Measurements from ENCODE around the gene DNAH6. TPM values are rescaled to one million over a fixed set of nuclear protein-coding genes. Genes with fewer than 3 reads are reported as not detected.

DNAH6 gene
- total and polyA plus RNA-seq, 2 of the 13 experiments (the other 11 are each of a cell fraction or from before 2014, with no cell fraction given), result 0.01 TPM; not detected in 1

DNA sequence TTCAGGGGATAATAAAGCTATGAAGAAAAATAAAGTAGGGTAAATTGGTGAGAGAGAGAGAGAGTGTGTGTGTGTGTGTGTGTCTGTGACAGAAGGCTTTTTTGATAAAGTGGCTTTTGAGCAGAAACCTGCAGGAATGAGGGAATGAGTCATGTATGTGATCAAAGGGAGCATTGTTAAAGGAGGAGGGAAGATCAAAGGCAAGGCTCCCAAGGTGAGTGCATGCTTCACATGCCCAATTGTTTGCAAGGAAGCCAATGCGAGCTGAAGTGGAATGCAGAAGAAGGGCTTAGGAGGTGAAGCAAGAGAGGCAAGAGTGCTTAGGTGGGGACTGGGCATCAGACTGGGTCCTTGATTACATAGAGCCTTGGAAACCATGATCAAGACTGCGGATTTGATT, 96.8 kb downstream of the DNAH6 start (continued):
- TF ChIP-seq ZNF136 (CRISPR knock-in tag; IDR thresholded peaks at IDR 0.05; ENCODE audit: low read depth) (no peak), ZIK1 (CRISPR knock-in tag; IDR thresholded peaks at IDR 0.05; ENCODE audit: borderline replicate concordance, low read depth) (no peak), HDAC2 (CRISPR knock-in tag; IDR thresholded peaks at IDR 0.05) (peak; percentile 65; the same call in 1 of the 2 replicates), SOX5 (CRISPR knock-in tag; IDR thresholded peaks at IDR 0.05; ENCODE audit: borderline replicate concordance) (peak; percentile 98), MIER3 (CRISPR knock-in tag; IDR thresholded peaks at IDR 0.05; ENCODE audit: borderline replicate concordance) (peak; percentile 73; the same call in 1 of the 2 replicates), BORCS8-MEF2B (CRISPR knock-in tag; IDR thresholded peaks at IDR 0.05) (no peak), SP1 (IDR thresholded peaks at IDR 0.05) (no peak), SP1 (CRISPR knock-in tag; IDR thresholded peaks at IDR 0.05) (no peak), ZSCAN20 (CRISPR knock-in tag; IDR thresholded peaks at IDR 0.05; ENCODE audit: borderline replicate concordance) (no peak), ZFYVE20 (CRISPR knock-in tag; IDR thresholded peaks at IDR 0.05; ENCODE audit: borderline replicate concordance, low read depth) (no peak), ZNF44 (CRISPR knock-in tag; IDR thresholded peaks at IDR 0.05) (no peak), NCOA2 (CRISPR knock-in tag; IDR thresholded peaks at IDR 0.05) (peak; percentile 82), SRY (CRISPR knock-in tag; IDR thresholded peaks at IDR 0.05) (no peak), ZSCAN30 (CRISPR knock-in tag; IDR thresholded peaks at IDR 0.05) (no peak), NR2F6 (IDR thresholded peaks at IDR 0.05) (peak; percentile 27; the same call in 1 of the 2 replicates), NR2F6 (CRISPR knock-in tag; IDR thresholded peaks at IDR 0.05) (peak; percentile 50; the same call in 1 of the 2 replicates), ZNF263 (CRISPR knock-in tag; IDR thresholded peaks at IDR 0.05) (peak; percentile 89)
- TF ChIP-seq, protein P1, sequence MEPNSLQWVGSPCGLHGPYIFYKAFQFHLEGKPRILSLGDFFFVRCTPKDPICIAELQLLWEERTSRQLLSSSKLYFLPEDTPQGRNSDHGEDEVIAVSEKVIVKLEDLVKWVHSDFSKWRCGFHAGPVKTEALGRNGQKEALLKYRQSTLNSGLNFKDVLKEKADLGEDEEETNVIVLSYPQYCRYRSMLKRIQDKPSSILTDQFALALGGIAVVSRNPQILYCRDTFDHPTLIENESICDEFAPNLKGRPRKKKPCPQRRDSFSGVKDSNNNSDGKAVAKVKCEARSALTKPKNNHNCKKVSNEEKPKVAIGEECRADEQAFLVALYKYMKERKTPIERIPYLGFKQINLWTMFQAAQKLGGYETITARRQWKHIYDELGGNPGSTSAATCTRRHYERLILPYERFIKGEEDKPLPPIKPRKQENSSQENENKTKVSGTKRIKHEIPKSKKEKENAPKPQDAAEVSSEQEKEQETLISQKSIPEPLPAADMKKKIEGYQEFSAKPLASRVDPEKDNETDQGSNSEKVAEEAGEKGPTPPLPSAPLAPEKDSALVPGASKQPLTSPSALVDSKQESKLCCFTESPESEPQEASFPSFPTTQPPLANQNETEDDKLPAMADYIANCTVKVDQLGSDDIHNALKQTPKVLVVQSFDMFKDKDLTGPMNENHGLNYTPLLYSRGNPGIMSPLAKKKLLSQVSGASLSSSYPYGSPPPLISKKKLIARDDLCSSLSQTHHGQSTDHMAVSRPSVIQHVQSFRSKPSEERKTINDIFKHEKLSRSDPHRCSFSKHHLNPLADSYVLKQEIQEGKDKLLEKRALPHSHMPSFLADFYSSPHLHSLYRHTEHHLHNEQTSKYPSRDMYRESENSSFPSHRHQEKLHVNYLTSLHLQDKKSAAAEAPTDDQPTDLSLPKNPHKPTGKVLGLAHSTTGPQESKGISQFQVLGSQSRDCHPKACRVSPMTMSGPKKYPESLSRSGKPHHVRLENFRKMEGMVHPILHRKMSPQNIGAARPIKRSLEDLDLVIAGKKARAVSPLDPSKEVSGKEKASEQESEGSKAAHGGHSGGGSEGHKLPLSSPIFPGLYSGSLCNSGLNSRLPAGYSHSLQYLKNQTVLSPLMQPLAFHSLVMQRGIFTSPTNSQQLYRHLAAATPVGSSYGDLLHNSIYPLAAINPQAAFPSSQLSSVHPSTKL (CRISPR knock-in tag; IDR thresholded peaks at IDR 0.05), result peak; percentile 96
- TF ChIP-seq, protein P2, sequence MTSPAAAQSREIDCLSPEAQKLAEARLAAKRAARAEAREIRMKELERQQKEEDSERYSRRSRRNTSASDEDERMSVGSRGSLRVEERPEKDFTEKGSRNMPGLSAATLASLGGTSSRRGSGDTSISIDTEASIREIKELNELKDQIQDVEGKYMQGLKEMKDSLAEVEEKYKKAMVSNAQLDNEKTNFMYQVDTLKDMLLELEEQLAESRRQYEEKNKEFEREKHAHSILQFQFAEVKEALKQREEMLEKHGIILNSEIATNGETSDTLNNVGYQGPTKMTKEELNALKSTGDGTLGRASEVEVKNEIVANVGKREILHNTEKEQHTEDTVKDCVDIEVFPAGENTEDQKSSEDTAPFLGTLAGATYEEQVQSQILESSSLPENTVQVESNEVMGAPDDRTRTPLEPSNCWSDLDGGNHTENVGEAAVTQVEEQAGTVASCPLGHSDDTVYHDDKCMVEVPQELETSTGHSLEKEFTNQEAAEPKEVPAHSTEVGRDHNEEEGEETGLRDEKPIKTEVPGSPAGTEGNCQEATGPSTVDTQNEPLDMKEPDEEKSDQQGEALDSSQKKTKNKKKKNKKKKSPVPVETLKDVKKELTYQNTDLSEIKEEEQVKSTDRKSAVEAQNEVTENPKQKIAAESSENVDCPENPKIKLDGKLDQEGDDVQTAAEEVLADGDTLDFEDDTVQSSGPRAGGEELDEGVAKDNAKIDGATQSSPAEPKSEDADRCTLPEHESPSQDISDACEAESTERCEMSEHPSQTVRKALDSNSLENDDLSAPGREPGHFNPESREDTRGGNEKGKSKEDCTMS (CRISPR knock-in tag; conservative IDR thresholded peaks at IDR 0.05), result no peak
- TF ChIP-seq, protein P3, sequence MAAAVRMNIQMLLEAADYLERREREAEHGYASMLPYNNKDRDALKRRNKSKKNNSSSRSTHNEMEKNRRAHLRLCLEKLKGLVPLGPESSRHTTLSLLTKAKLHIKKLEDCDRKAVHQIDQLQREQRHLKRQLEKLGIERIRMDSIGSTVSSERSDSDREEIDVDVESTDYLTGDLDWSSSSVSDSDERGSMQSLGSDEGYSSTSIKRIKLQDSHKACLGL (CRISPR knock-in tag; IDR thresholded peaks at IDR 0.05), result no peak
- TF ChIP-seq, protein P4, sequence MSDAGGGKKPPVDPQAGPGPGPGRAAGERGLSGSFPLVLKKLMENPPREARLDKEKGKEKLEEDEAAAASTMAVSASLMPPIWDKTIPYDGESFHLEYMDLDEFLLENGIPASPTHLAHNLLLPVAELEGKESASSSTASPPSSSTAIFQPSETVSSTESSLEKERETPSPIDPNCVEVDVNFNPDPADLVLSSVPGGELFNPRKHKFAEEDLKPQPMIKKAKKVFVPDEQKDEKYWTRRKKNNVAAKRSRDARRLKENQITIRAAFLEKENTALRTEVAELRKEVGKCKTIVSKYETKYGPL (CRISPR knock-in tag; IDR thresholded peaks at IDR 0.05), result no peak
- TF ChIP-seq, protein P5, sequence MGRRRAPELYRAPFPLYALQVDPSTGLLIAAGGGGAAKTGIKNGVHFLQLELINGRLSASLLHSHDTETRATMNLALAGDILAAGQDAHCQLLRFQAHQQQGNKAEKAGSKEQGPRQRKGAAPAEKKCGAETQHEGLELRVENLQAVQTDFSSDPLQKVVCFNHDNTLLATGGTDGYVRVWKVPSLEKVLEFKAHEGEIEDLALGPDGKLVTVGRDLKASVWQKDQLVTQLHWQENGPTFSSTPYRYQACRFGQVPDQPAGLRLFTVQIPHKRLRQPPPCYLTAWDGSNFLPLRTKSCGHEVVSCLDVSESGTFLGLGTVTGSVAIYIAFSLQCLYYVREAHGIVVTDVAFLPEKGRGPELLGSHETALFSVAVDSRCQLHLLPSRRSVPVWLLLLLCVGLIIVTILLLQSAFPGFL (CRISPR knock-in tag; IDR thresholded peaks at IDR 0.05), result no peak
